Parathyroid adenoma (tissue), 2 donors: Measurements from ENCODE around the gene TTC28.

ENCODE experiments used
- H2AFZ ChIP-seq: fragments of 300-600 bp; sonication (generic); one replicate; pipeline ENCODE4 v1.7.0; 2017; ENCODE audit warnings: antibody characterized with exemption, mild to moderate bottlenecking
- H3K27ac ChIP-seq: fragments of 300-600 bp; sonication (generic); one replicate; pipeline ENCODE4 v1.7.0; 2017
- H3K27me3 ChIP-seq: fragments of 300-600 bp; sonication (generic); one replicate; pipeline ENCODE4 v1.7.0; 2017; ENCODE audit warnings: low read length; ENCODE audit not compliant: control insufficient read depth, insufficient read depth
- H3K36me3 ChIP-seq: fragments of 300-600 bp; sonication (generic); one replicate; pipeline ENCODE4 v1.7.0; 2017; ENCODE audit warnings: low read length; ENCODE audit not compliant: control insufficient read depth, insufficient read depth
- H3K4me1 ChIP-seq: fragments of 300-600 bp; sonication (generic); one replicate; pipeline ENCODE4 v1.7.0; 2017; ENCODE audit warnings: control low read depth
- H3K4me2 ChIP-seq: fragments of 300-600 bp; sonication (generic); one replicate; pipeline ENCODE4 v1.7.0; 2017; ENCODE audit warnings: low read length
- H3K4me3 ChIP-seq: fragments of 300-600 bp; sonication (generic); one replicate; pipeline ENCODE4 v1.7.0; 2017; ENCODE audit warnings: low read depth, low read length
- H3K79me2 ChIP-seq: fragments of 300-600 bp; sonication (generic); one replicate; pipeline ENCODE4 v1.7.0; 2017; ENCODE audit warnings: control low read depth
- H3K9ac ChIP-seq: fragments of 300-600 bp; sonication (generic); one replicate; pipeline ENCODE4 v1.7.0; 2017; ENCODE audit warnings: mild to moderate bottlenecking
- H3K9me3 ChIP-seq: fragments of 300-600 bp; sonication (generic); one replicate; pipeline ENCODE4 v1.7.0; 2017; ENCODE audit warnings: low read length; ENCODE audit not compliant: control insufficient read depth
- TF ChIP-seq, protein P1 (sequence below): fragments of 300-600 bp; sonication (generic); IDR thresholded peaks from one replicate; pipeline ENCODE4 v1.7.0; 2017; ENCODE audit warnings: antibody characterized with exemption, mild to moderate bottlenecking
- donor health status: primary hyperparathyroidism.

TTC28 gene

DNA sequence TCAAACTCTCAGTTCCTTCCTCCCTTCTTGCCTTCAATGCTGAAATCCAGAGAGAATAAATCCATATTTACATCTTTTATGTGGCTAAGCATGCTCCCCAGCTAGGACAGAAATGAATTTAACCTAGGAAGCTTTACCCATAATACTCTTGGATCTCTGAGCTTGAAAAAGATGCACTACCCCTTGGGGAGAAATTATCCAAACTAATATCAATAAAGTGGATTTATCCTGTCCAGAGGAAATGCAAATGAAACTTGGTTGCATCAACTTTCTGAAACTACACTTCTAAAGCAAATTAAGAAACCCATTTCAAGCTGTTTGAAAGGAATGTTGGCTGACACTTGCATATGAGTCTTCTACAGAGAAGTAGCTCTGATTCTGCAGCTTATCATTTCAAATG is 347.9 kb downstream of the TTC28 start:
- Histone ChIP-seq H3K79me2 (no peaks in the 10 kb centered on the region), H3K4me3 (no peak overlapping the region), H3K9me3 (no peaks in the 10 kb centered on the region), H2AFZ (no peak overlapping the region), H3K4me1 (peaks cover 3% of the 10 kb centered on the region), H3K9ac (no peak overlapping the region), H3K27ac (no peak overlapping the region), H3K27me3 (no peaks in the 10 kb centered on the region), H3K36me3 (no peaks in the 10 kb centered on the region), H3K4me2 (no peak overlapping the region)
- TF ChIP-seq, protein P1, sequence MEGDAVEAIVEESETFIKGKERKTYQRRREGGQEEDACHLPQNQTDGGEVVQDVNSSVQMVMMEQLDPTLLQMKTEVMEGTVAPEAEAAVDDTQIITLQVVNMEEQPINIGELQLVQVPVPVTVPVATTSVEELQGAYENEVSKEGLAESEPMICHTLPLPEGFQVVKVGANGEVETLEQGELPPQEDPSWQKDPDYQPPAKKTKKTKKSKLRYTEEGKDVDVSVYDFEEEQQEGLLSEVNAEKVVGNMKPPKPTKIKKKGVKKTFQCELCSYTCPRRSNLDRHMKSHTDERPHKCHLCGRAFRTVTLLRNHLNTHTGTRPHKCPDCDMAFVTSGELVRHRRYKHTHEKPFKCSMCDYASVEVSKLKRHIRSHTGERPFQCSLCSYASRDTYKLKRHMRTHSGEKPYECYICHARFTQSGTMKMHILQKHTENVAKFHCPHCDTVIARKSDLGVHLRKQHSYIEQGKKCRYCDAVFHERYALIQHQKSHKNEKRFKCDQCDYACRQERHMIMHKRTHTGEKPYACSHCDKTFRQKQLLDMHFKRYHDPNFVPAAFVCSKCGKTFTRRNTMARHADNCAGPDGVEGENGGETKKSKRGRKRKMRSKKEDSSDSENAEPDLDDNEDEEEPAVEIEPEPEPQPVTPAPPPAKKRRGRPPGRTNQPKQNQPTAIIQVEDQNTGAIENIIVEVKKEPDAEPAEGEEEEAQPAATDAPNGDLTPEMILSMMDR = no peak

DNA sequence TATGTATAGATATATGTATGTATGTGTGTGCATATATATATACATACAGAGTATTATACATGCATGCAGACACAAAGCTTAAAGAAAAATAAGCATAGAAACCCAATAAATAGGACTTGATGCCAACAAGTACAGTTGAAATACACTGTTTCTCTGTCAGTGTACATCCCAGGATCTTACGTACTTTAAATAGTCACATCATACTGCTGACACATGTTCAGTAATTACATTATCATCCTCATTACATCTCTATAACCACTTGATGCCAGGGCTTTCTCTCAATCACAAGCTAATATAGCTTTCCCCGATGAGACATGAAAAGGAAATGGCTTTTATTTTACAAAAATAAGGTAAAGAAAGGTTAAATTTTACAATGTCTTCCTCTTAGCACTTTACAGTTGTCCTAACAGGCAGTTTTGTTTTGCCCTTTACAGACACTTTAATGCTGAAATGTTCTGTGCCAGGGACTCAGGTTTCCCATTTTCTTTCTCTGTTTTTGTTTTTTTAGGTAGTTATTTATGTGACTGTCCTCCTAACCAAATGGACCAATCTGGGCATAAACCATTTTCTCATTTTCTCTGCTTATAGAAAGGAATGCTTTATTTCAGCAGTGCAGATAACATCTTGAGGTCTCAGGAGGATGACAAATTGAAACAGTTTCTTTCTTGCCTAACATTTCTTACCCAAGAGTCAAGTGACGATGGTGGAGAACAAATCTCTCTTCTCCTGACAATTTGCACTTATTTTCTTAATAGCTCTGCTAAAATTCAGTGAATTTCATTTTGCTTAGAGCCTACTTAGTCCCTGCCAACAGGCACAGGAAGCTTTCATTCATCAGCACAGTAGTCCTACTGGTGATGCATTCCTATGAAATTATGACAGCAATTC is 350.2 kb downstream of the TTC28 start:
- TF ChIP-seq, protein P1 = no peak
- no peak overlapping the region for H3K9ac ChIP-seq
- no peaks in the 10 kb centered on the region for H3K9me3 ChIP-seq
- no peak overlapping the region for H3K4me2 ChIP-seq
- no peaks in the 10 kb centered on the region for H3K36me3 ChIP-seq
- peaks cover 3% of the 10 kb centered on the region for H3K4me1 ChIP-seq
- H3K4me3 ChIP-seq = no peak overlapping the region
- no peak overlapping the region for H3K27ac ChIP-seq
- H3K27me3 ChIP-seq = no peaks in the 10 kb centered on the region
- H3K79me2 ChIP-seq = no peaks in the 10 kb centered on the region
- no peak overlapping the region for H2AFZ ChIP-seq

GRCh38 chr22:28328756-28329155 is 350.9 kb downstream of the TTC28 start:
- Histone ChIP-seq H3K27me3 (no peaks in the 10 kb centered on the region), H3K9ac (no peak overlapping the region), H3K36me3 (no peaks in the 10 kb centered on the region), H3K4me2 (no peak overlapping the region), H3K79me2 (no peaks in the 10 kb centered on the region), H3K4me1 (peaks cover 3% of the 10 kb centered on the region), H2AFZ (no peak overlapping the region), H3K9me3 (no peaks in the 10 kb centered on the region), H3K4me3 (no peak overlapping the region), H3K27ac (no peak overlapping the region)
- TF ChIP-seq, protein P1 = no peak

DNA sequence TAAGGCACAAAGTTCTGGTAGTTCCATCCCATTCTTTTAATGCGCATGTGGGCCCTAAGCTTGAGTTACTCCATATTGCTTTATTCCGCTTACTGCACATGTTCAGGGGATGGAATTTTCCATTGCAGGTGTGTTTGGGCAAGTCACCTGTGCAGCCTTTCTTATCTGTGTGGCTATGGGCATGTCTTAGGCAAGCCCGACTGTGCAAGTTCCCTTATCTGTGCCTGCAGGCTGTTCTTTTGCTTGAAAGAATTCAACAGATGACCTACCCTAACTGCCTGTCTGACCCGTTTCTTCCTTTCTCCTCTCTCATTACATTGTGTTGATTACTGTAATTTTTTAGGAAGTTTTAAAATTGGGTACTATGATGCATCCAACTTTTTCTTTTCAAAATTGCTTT is 363.6 kb downstream of the TTC28 start:
- TF ChIP-seq, protein P1 = no peak
- Histone ChIP-seq H3K27ac (no peak overlapping the region), H3K4me1 (no peaks in the 10 kb centered on the region), H2AFZ (no peak overlapping the region), H3K9me3 (no peaks in the 10 kb centered on the region), H3K9ac (no peak overlapping the region), H3K79me2 (no peaks in the 10 kb centered on the region), H3K27me3 (no peaks in the 10 kb centered on the region), H3K36me3 (no peaks in the 10 kb centered on the region), H3K4me2 (no peak overlapping the region), H3K4me3 (no peak overlapping the region)

- Histone ChIP-seq H3K4me3 (no peak overlapping the region), H2AFZ (no peak overlapping the region), H3K79me2 (no peaks in the 10 kb centered on the region), H3K36me3 (no peaks in the 10 kb centered on the region), H3K9ac (no peak overlapping the region), H3K27ac (no peak overlapping the region), H3K4me2 (no peak overlapping the region), H3K27me3 (no peaks in the 10 kb centered on the region), H3K9me3 (no peaks in the 10 kb centered on the region), H3K4me1 (no peaks in the 10 kb centered on the region)
- TF ChIP-seq, protein P1 = no peak
These were observed 364.7 kb downstream of the TTC28 start for GRCh38 chr22:28314959-28315358.
